GM12875 (cell line): ENCODE data around the gene RHBDD2.
"Not testable (repeated sequence)": the region's sequence is repeated elsewhere in the genome, so short reads cannot be mapped to it uniquely, and the experiment has no call there.

Source experiments
- H3K4me3 ChIP-seq: one replicate; pipeline ENCODE4 v1.5.1; 2011; ENCODE audit warnings: low read depth, low read length, control low read depth
- CTCF ChIP-seq: IDR thresholded peaks from 2 replicates; pipeline ENCODE4 v1.5.1; 2011; ENCODE audit warnings: low read depth, mild to moderate bottlenecking, control low read depth, inconsistent platforms, low read length, moderate library complexity, borderline replicate concordance; ENCODE audit not compliant: insufficient read depth

Gene RHBDD2

GRCh38 chr7:75842836-75843446 is 35.9 kb upstream of the RHBDD2 start:
- no peak overlapping the region for H3K4me3 ChIP-seq
- no peak for TF ChIP-seq CTCF

GRCh38 chr7:75843613-75844116 is 35.2 kb upstream of the RHBDD2 start:
- H3K4me3 ChIP-seq = no peak overlapping the region
- TF ChIP-seq CTCF = no peak

GRCh38 chr7:75844158-75844557 is 34.7 kb upstream of the RHBDD2 start:
- no peak overlapping the region for H3K4me3 ChIP-seq
- TF ChIP-seq CTCF = no peak

- not testable (repeated sequence) for H3K4me3 ChIP-seq
These were observed 33.7 kb upstream of the RHBDD2 start for GRCh38 chr7:75845132-75845531.

GRCh38 chr7:75847707-75848106 is 31.1 kb upstream of the RHBDD2 start:
- H3K4me3 ChIP-seq = no peak overlapping the region
- no peak for TF ChIP-seq CTCF

GRCh38 chr7:75849573-75849972 is 29.3 kb upstream of the RHBDD2 start:
- no peak overlapping the region for H3K4me3 ChIP-seq
- no peak for TF ChIP-seq CTCF

GRCh38 chr7:75850235-75850634 is 28.6 kb upstream of the RHBDD2 start:
- no peak overlapping the region for H3K4me3 ChIP-seq
- no peak for TF ChIP-seq CTCF
